Subcutaneous adipose tissue (tissue), 4 donors: ENCODE results near the gene USP15. TPM values are rescaled to one million over a fixed set of nuclear protein-coding genes. Genes with fewer than 3 reads are reported as not detected.

Source experiments
- CTCF ChIP-seq: fragments of 450-650 bp; IDR thresholded peaks from one replicate; pipeline ENCODE4 v1.5.1; 2016; ENCODE audit warnings: low read depth, mild to moderate bottlenecking, control low read depth, antibody characterized with exemption, moderate library complexity
- total RNA-seq, 4 donors: library from RNA; depleted of rRNA; stranded (reverse); fragments of >200 nt; gene quantifications; one replicate each; pipeline ENCODE4 v1.1.0, GENCODE V29; 2016

The USP15 gene
- total RNA-seq, 4 donors from 2014 or later = 88.5 to 288 (median 158) TPM

DNA sequence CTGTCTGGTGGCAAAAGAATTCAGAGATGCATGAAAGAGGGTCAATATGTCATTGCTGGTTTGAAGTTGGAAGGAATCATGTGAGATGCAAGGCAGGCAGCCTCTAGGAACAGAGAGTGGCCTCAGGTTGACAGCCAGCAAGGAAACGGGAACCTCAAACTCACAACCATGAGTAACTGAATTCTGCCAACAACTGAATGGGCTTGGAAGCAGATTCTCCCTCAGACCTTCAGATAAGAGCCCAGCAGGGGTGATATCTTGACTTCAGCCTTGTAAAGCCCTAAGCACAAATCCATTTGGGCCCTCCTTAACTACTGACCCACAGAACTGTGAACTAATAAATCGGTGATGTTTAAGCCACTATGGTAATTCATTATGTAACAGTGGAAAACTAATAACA is 35.8 kb downstream of the USP15 start:
- no peak for TF ChIP-seq CTCF

GRCh38 chr12:62297321-62297720 is 37.1 kb downstream of the USP15 start:
- no peak for TF ChIP-seq CTCF

GRCh38 chr12:62299617-62300016 is 39.4 kb downstream of the USP15 start:
- no peak for TF ChIP-seq CTCF

- TF ChIP-seq CTCF = no peak
Measured at GRCh38 chr12:62301080-62301798, 41.0 kb downstream of the USP15 start.

DNA sequence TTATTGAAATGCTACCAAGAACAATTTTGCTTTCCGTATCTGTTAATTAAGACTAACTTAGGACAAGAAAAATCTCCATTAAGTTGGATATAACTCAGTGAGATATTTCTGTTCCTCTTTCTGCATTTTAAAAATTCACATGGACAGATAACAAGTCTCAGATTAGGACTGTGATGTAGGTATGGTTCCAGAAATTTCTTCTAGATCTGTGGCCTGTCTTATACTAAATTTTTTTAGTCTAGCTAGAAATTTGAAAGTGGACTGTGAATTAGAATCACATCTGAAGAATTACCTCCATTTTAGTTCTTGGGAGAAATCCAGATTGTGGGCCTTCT is 41.6 kb downstream of the USP15 start:
- no peak for TF ChIP-seq CTCF

DNA sequence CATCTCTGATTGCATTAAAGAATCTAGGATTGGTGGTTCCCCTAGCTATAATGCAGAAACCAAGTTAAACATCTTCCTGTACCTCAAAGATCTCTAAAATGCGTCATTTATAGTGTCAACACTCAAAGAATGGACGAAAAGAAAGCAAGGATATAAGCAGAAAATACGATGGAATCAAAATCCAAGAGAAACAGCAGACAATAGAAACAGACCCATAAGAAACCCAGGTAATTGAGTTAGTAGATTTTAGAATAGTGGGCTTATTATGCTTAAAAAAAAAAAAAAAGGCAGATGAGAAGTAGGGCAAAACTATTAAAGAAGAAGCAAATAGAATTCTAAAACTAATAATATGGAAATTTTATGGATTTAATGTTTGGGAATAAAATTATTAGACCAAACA is 44.4 kb downstream of the USP15 start:
- TF ChIP-seq CTCF = no peak

- TF ChIP-seq CTCF = no peak
Measured at GRCh38 chr12:62305778-62306177, 45.6 kb downstream of the USP15 start.
